Activated naive CD4-positive, alpha-beta T cell treated with anti-CD3 and anti-CD28 coated beads, Interleukin-2, amount 50 U/mL, for 72 hours (primary cell): ENCODE data around the gene EID3. TPM values are rescaled to one million over a fixed set of nuclear protein-coding genes. Genes with fewer than 3 reads are reported as not detected.

Source experiments
- ATAC-seq, 2 donors: fragments of 150-1000 bp; cut with Tn5 transposase; 2 replicates each; pipeline ENCODE4 v1.10.0; 2021; ENCODE audit warnings: mild to moderate bottlenecking in 2 of 2, moderate library complexity in 2 of 2
- DNase-seq, 2 donors: peaks; one replicate each; pipeline ENCODE4 v3.0.0; 2021 to 2022; ENCODE audit warnings: low spot score in 2 of 2
- H3K27ac Mint-ChIP-seq, 2 donors: one replicate each; pipeline ENCODE4 v1.8.0; 2022; ENCODE audit warnings: mild to moderate bottlenecking in 2 of 2, mixed read lengths in 2 of 2
- H3K36me3 Mint-ChIP-seq, 2 donors: one replicate each; pipeline ENCODE4 v1.8.0; 2022; ENCODE audit warnings: mixed read lengths in 2 of 2
- H3K9me3 Mint-ChIP-seq, 2 donors: one replicate each; pipeline ENCODE4 v1.8.0; 2022; ENCODE audit warnings: mixed read lengths in 2 of 2
- total RNA-seq, 2 donors: library from RNA; stranded (reverse); gene quantifications; one replicate each; pipeline ENCODE4 v1.2.3, GENCODE V29; 2022

Gene EID3
- total RNA-seq, 2 donors from 2014 or later: 5.4 to 8.2 TPM

- ATAC-seq (no peak), DNase-seq (no peak)
- Mint-ChIP-seq H3K9me3 (no peaks in the 10 kb centered on the region), H3K27ac (peak overlapping the region; percentile 84 to 94), H3K36me3 (peaks cover 13 to 26% of the 10 kb centered on the region in 2 donors)
Observed at GRCh38 chr12:104304261-104305009, 896 bp downstream of the EID3 start.

DNA sequence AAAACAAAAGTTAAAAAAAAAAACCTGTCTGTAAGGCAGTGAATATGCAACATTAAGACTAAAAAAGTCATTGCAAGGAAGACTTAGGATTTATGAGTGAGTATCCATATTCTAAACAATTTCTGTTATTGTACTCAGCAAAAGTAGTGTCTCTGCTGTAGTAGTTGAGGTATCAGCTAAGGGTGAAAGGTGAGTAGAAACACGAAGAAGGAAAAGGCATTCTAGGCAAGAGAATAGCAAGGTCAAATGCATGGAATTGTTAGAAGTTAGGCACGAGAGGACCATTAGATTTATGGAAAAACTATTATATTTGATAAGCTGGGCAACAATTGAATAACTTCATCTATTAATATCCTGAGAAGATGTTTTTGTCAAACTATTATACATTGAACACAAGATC, 1.8 kb downstream of the EID3 start:
- peaks cover 9 to 26% of the 10 kb centered on the region in 2 donors for H3K36me3 Mint-ChIP-seq

DNA sequence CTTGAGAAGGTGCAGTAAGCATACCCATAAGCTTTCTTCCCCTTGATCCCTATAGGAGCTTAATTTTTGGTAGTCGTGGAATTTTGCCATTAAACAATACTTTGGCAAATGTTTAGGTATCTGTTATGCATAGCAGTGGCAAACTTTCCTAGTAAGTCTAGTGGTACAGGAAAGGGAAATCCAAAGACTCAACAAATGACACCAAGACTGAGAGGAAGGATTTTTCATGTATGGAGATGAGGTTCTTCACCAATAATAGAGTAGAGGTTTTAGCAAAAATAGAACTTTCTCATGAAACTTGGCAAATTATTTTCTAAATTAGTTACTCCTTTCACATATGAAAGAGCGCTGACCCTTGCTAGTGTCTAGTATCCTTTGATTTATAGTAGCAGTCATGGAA, 2.8 kb downstream of the EID3 start:
- Mint-ChIP-seq H3K9me3 (no peaks in the 10 kb centered on the region), H3K36me3 (peaks cover 9 to 29% of the 10 kb centered on the region in 2 donors), H3K27ac (no peak overlapping the region)
- no peak for DNase-seq
- no peak for ATAC-seq

More for the DNA sequence above, 1.8 kb downstream of the EID3 start:
- ATAC-seq: no peak
- DNase-seq: no peak
- Mint-ChIP-seq H3K27ac (no peak overlapping the region), H3K9me3 (no peaks in the 10 kb centered on the region)

- DNase-seq: no peak
- Mint-ChIP-seq H3K36me3 (peaks cover 9 to 31% of the 10 kb centered on the region in 2 donors), H3K27ac (peak overlapping the region in 1 of 2 donors; percentile 24), H3K9me3 (no peaks in the 10 kb centered on the region)
- no peak for ATAC-seq
Observed at GRCh38 chr12:104306943-104307654, 3.6 kb downstream of the EID3 start.

GRCh38 chr12:104307655-104308000, 4.1 kb downstream of the EID3 start:
- DNase-seq: no peak
- Mint-ChIP-seq H3K9me3 (no peaks in the 10 kb centered on the region), H3K27ac (peak overlapping the region in 1 of 2 donors; percentile 24), H3K36me3 (peaks cover 9 to 31% of the 10 kb centered on the region in 2 donors)
- ATAC-seq: no peak

- Mint-ChIP-seq H3K27ac (no peak overlapping the region), H3K9me3 (no peaks in the 10 kb centered on the region), H3K36me3 (peaks cover 8 to 27% of the 10 kb centered on the region in 2 donors)
- no peak for DNase-seq
- no peak for ATAC-seq
Observed at GRCh38 chr12:104309446-104309993, 6.0 kb downstream of the EID3 start.

DNA sequence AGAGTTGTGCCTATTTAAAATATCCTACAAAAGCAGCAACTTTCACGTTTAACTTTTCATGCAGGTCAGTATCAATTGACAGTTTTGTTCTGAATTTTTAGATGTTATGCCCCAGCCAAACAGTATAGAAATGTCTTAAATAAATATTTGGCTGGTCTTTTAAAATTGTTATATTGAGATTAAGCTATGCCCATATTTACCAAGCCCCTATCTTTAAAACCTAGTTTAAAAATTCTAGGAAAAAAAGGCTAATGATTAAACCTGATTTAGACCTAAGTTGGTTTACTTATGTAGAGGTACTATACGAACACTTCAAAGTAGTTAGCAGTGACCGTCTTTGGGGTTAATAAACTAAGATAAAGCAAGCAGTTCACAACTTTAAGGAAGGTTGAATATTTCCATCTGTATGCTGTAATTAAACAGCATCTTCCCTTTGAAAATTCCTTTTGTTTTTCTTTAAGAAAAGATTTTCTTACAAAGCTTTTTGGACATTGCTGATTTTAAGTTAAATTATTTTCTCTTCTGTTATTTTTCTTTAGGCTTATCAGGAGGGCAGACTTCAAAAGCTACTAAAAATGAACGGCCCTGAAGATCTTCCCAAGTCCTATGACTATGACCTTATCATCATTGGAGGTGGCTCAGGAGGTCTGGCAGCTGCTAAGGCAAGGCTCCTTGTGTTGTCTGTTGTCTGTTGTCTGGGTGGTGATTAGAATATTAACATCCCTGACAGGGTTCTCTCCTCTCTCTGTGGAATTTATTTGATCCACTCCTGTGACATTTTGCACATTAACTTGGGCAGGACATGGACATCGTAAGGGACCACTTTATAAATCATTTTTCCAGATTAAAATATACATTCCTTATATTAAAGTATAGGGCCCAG, 7.5 kb downstream of the EID3 start:
- no peak overlapping the region for H3K27ac Mint-ChIP-seq
- no peaks in the 10 kb centered on the region for H3K9me3 Mint-ChIP-seq
- DNase-seq: no peak
- H3K36me3 Mint-ChIP-seq: peaks cover 8 to 29% of the 10 kb centered on the region in 2 donors
- ATAC-seq: no peak

- no peak for DNase-seq
- H3K36me3 Mint-ChIP-seq: peaks cover 8 to 25% of the 10 kb centered on the region in 2 donors
- ATAC-seq: no peak
- H3K9me3 Mint-ChIP-seq: no peaks in the 10 kb centered on the region
- no peak overlapping the region for H3K27ac Mint-ChIP-seq
Observed at GRCh38 chr12:104312202-104312601, 8.7 kb downstream of the EID3 start.

GRCh38 chr12:104312654-104313053, 9.1 kb downstream of the EID3 start:
- H3K36me3 Mint-ChIP-seq: peaks cover 8 to 25% of the 10 kb centered on the region in 2 donors
- H3K9me3 Mint-ChIP-seq: no peaks in the 10 kb centered on the region
- no peak overlapping the region for H3K27ac Mint-ChIP-seq

DNA sequence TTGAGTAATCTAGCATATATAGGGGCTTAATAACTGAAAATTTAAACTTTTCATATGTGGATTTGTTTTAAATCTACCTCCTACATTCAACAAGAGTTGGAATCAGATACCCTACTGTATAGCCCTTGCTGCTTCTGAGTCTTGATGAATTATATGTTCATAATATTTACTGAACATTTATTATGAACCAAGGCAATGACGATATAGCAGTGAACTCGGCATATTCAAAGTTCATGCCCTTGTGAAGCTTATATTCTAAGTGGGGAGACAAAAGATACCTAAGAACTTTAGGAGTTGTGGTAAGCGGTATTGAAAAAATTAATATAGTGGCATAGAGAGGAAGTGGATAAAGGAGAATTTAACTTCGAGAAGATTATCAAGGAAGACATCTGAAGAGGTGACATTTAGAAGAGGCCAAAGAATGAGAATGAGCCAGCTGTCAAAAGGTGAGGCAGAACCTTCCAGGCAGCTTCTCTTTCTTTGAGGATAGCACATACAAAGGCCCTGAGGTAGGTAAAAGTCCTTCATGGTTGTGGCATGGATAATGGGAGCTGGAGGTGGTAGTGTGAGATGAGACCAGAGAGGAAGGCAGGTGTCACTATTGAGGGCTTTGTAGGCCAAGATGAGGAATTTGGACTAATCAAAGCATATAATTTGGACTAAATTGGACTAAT, 10.2 kb downstream of the EID3 start:
- Mint-ChIP-seq H3K36me3 (peaks cover 8 to 25% of the 10 kb centered on the region in 2 donors), H3K9me3 (no peaks in the 10 kb centered on the region), H3K27ac (peak overlapping the region in 1 of 2 donors; percentile 66)
- no peak for ATAC-seq
- no peak for DNase-seq

More at GRCh38 chr12:104312654-104313053, 9.1 kb downstream of the EID3 start:
- DNase-seq: no peak
- no peak for ATAC-seq

- no peak for ATAC-seq
- Mint-ChIP-seq H3K27ac (no peak overlapping the region), H3K36me3 (peaks cover 8 to 25% of the 10 kb centered on the region in 2 donors), H3K9me3 (no peaks in the 10 kb centered on the region)
- no peak for DNase-seq
Observed at GRCh38 chr12:104314242-104314614, 10.7 kb downstream of the EID3 start.

DNA sequence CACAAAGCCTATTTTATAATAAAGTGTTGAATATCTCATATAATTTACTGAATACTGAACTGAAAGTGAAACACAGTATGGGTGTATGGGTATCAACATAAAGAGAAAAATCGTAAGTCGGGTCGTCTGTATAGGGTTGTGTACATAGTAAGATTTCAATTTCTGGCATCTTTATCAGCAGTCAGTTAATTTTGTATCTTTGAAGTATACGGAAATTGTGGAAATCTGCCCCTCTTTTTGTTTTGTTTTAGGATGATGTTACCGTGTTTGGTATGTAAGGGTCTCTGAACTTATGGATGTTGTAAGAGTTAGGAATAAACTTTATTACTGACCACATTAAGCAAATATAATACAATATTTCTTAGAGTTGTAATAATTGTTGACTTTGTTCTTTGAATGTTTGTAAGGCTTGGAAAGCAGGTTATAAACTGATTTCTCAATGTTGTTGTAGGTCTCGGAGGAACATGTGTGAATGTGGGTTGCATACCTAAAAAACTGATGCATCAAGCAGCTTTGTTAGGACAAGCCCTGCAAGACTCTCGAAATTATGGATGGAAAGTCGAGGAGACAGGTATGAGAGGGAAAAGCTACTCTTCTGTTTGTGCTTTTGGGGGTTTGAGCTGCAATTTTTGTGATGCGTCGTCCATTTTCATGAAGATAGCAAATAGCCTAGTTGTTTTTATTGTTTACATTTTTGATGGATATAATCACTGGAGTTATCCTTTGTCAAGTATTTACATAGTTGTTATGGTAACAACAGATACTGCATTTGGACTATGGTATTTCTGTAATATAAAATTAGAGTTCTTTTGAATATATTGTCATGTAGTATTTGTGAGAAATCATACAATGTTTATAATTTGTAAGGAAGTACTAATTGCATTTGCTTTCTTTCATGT, 12.0 kb downstream of the EID3 start:
- H3K9me3 Mint-ChIP-seq: no peaks in the 10 kb centered on the region
- H3K36me3 Mint-ChIP-seq: peaks cover 8 to 25% of the 10 kb centered on the region in 2 donors
- ATAC-seq (no peak), DNase-seq (no peak)
- no peak overlapping the region for H3K27ac Mint-ChIP-seq

DNA sequence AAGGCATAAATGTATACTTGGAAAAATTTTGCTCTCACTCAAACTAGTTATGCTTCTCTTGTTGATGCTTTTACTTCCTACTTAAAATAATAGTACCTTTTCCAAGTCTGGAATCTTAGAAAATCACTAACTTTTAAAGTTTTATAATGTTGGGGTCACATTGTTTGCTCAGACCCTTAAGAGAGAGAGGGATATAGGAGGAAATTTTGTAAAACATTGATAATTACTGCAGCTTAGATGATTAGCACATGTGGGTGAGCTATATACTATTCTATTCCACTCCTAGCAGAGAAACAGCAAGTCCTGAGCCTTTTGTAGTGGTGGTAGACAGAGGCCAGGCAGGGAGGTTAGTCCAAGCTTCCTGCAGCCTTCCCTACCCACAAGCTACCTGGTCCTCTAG, 13.4 kb downstream of the EID3 start:
- DNase-seq (no peak), ATAC-seq (no peak)
- Mint-ChIP-seq H3K36me3 (peaks cover 14 to 25% of the 10 kb centered on the region in 2 donors), H3K27ac (no peak overlapping the region), H3K9me3 (no peaks in the 10 kb centered on the region)

- Mint-ChIP-seq H3K27ac (no peak overlapping the region), H3K9me3 (no peaks in the 10 kb centered on the region), H3K36me3 (peaks cover 15 to 27% of the 10 kb centered on the region in 2 donors)
- DNase-seq (no peak), ATAC-seq (no peak)
Observed at GRCh38 chr12:104317538-104318210, 14.1 kb downstream of the EID3 start.

DNA sequence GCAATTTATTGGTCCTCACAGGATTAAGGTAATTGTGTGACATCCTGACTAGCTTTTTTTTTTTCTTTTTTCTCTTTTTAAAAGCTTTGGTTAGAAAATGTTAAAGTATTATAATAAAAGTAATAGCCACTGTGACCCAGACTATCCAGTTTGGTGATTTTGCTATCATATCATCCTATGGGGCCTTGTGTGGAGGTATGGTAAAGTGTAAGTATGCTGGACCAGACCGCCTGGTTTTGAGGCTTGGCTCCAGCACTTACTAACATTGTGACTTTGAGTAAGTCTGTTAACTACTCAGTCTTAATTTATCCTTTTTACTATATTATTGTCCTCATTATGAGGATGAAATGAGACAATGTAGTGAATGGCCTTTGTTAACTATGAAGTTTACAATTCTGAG, 15.5 kb downstream of the EID3 start:
- peaks cover 9 to 21% of the 10 kb centered on the region in 2 donors for H3K36me3 Mint-ChIP-seq
- DNase-seq: no peak
- ATAC-seq: no peak
- no peaks in the 10 kb centered on the region for H3K9me3 Mint-ChIP-seq
- no peak overlapping the region for H3K27ac Mint-ChIP-seq
